Stimulated activated CD4-positive, alpha-beta T cell treated with anti-CD3 and anti-CD28 coated beads, Interleukin-12 subunit alpha, Interleukin-12 subunit beta, amount 100 ng/mL, for 48 hours (primary cell): Measurements from ENCODE around the gene EBF3.

Source experiments
- DNase-seq, 3 donors: peaks; one replicate each; pipeline ENCODE4 v3.0.0-alpha.2; 2020; ENCODE audit warnings: low read depth in 2 of 3, low spot score in 1 of 3

The EBF3 gene

GRCh38 chr10:129945526-129945925, 18.5 kb downstream of the EBF3 start:
- DNase-seq: no peak

- DNase-seq: no peak
Measured at GRCh38 chr10:129945064-129945463, 19.0 kb downstream of the EBF3 start.

- no peak for DNase-seq
Measured at GRCh38 chr10:129944456-129944855, 19.6 kb downstream of the EBF3 start.

GRCh38 chr10:129942936-129943715, 20.9 kb downstream of the EBF3 start:
- no peak for DNase-seq

- no peak for DNase-seq
Measured at GRCh38 chr10:129942391-129942790, 21.7 kb downstream of the EBF3 start.

GRCh38 chr10:129942019-129942277, 22.1 kb downstream of the EBF3 start:
- no peak for DNase-seq

GRCh38 chr10:129941199-129942018, 22.7 kb downstream of the EBF3 start:
- no peak for DNase-seq

GRCh38 chr10:129940617-129941198, 23.4 kb downstream of the EBF3 start:
- no peak for DNase-seq

GRCh38 chr10:129939416-129940275, 24.4 kb downstream of the EBF3 start:
- no peak for DNase-seq

- no peak for DNase-seq
Measured at GRCh38 chr10:129938460-129938859, 25.6 kb downstream of the EBF3 start.

- no peak for DNase-seq
Measured at GRCh38 chr10:129937351-129937751, 26.7 kb downstream of the EBF3 start.

GRCh38 chr10:129936923-129937300, 27.2 kb downstream of the EBF3 start:
- no peak for DNase-seq

GRCh38 chr10:129936266-129936922, 27.7 kb downstream of the EBF3 start:
- no peak for DNase-seq

- DNase-seq: no peak
Measured at GRCh38 chr10:129935867-129936152, 28.3 kb downstream of the EBF3 start.

GRCh38 chr10:129935102-129935866, 28.8 kb downstream of the EBF3 start:
- no peak for DNase-seq

GRCh38 chr10:129934196-129934925, 29.7 kb downstream of the EBF3 start:
- DNase-seq: no peak

- no peak for DNase-seq
Measured at GRCh38 chr10:129933456-129934092, 30.5 kb downstream of the EBF3 start.

GRCh38 chr10:129932751-129933433, 31.2 kb downstream of the EBF3 start:
- no peak for DNase-seq

- DNase-seq: no peak
Measured at GRCh38 chr10:129932182-129932581, 31.9 kb downstream of the EBF3 start.
